ENCODE measurements around the gene B4GALT2. TPM values are rescaled to one million over a fixed set of nuclear protein-coding genes. Genes with fewer than 3 reads are reported as not detected.
A peak's percentile ranks its signal among the peaks of the same experiment; 100 is the strongest.

B4GALT2 gene
- total and polyA plus RNA-seq, 3 experiments from 2014 or later: 1.9 to 41.7 (median 39.7) TPM

GRCh38 chr1:43942411-43942810 is 36.6 kb upstream of the B4GALT2 start:
- Histone ChIP-seq H3K36me3 (ENCODE audit: insufficient read depth, low read length) (no peaks in the 10 kb centered on the region), H3K4me1 (ENCODE audit: insufficient read depth, low read length) (peaks cover 12% of the 10 kb centered on the region), H3K9me3 (ENCODE audit: low read length) (no peaks in the 10 kb centered on the region), H3K27me3 (ENCODE audit: insufficient read depth, low read length, poor library complexity, severe bottlenecking) (no peaks in the 10 kb centered on the region), H3K27ac (ENCODE audit: low read depth, low read length) (no peak overlapping the region), H3K4me3 (ENCODE audit: low read length) (no peak overlapping the region)
- CTCF ChIA-PET: interaction anchor here (1.5 kb wide), 1 partner anchor 8 kb away, joined by 9 read pairs; the partner anchor contains the start of gene ARTN
- no peak for DNase-seq
- peaks cover 0 to 6% of the 10 kb centered on the region in 2 donors for H3K27me3 Mint-ChIP-seq
- peak overlapping the region in 2 of 8 donors; percentile 15 to 21 for H3K27ac Mint-ChIP-seq
- peak overlapping the region in 1 of 7 donors; percentile 59 for H3K4me3 Mint-ChIP-seq
- H3K9me3 Mint-ChIP-seq: no peaks in the 10 kb centered on the region
- POLR2A ChIA-PET: no interaction called here
- peaks cover 0 to 13% (median 2%) of the 10 kb centered on the region in 3 donors for H3K36me3 Mint-ChIP-seq
- H3K4me1 Mint-ChIP-seq: peaks cover 20 to 37% (median 25%) of the 10 kb centered on the region in 3 donors

GRCh38 chr1:43944860-43945259 is 34.1 kb upstream of the B4GALT2 start:
- no peak for DNase-seq
- POLR2A ChIA-PET: interaction anchor here (0.6 kb wide), 1 partner anchor 54 kb away, joined by 3 read pairs; no protein-coding TSS in a partner anchor
- Mint-ChIP-seq H3K4me1 (peaks cover 33 to 53% (median 35%) of the 10 kb centered on the region in 3 donors), H3K36me3 (peaks cover 0 to 14% (median under 1%) of the 10 kb centered on the region in 3 donors), H3K27me3 (no peaks in the 10 kb centered on the region), H3K27ac (peak overlapping the region in 5 of 8 donors; percentile 58 to 85 (median 79)), H3K9me3 (no peaks in the 10 kb centered on the region), H3K4me3 (peak overlapping the region in 5 of 7 donors; percentile 39 to 94 (median 65))
- CTCF ChIA-PET: interaction anchor here (0.9 to 5.3 kb wide), 2 partner anchors 11 to 1262 kb away, joined by 3 to 46 read pairs; partner anchors contain the start of gene ARTN
- H3K4me3 ChIP-seq (ENCODE audit: low read length): no peak overlapping the region
- no peaks in the 10 kb centered on the region for H3K27me3 ChIP-seq (ENCODE audit: insufficient read depth, low read length, poor library complexity, severe bottlenecking)
- H3K4me1 ChIP-seq (ENCODE audit: insufficient read depth, low read length): peaks cover 26% of the 10 kb centered on the region
- no peak overlapping the region for H3K27ac ChIP-seq (ENCODE audit: low read depth, low read length)
- H3K9me3 ChIP-seq (ENCODE audit: low read length): no peaks in the 10 kb centered on the region
- no peaks in the 10 kb centered on the region for H3K36me3 ChIP-seq (ENCODE audit: insufficient read depth, low read length)

GRCh38 chr1:43945674-43946235 is 33.3 kb upstream of the B4GALT2 start:
- no peaks in the 10 kb centered on the region for H3K9me3 ChIP-seq (ENCODE audit: low read length)
- ChIA-PET CTCF (interaction anchor here (0.9 to 5.3 kb wide), 8 partner anchors 12 to 1263 kb away, joined by 3 to 46 read pairs (median 4); partner anchors contain the start of genes ARTN and ATP6V0B), POLR2A (interaction anchor here (2.5 kb wide), 1 partner anchor 30 kb away, joined by 9 read pairs; the partner anchor contains the start of gene ATP6V0B)
- peak overlapping the region; percentile 83 for H3K4me3 ChIP-seq (ENCODE audit: low read length)
- H3K36me3 ChIP-seq (ENCODE audit: insufficient read depth, low read length): no peaks in the 10 kb centered on the region
- DNase-seq: no peak
- H3K4me1 ChIP-seq (ENCODE audit: insufficient read depth, low read length): peaks cover 26% of the 10 kb centered on the region
- peak overlapping the region; percentile 95 for H3K27ac ChIP-seq (ENCODE audit: low read depth, low read length)
- Mint-ChIP-seq H3K4me3 (peak overlapping the region; percentile 83 to 94 (median 90)), H3K27ac (peak overlapping the region; percentile 67 to 99 (median 94)), H3K4me1 (peaks cover 41 to 60% (median 41%) of the 10 kb centered on the region in 3 donors), H3K36me3 (peaks cover 0 to 21% (median 3%) of the 10 kb centered on the region in 3 donors), H3K9me3 (no peaks in the 10 kb centered on the region), H3K27me3 (no peaks in the 10 kb centered on the region)
- no peaks in the 10 kb centered on the region for H3K27me3 ChIP-seq (ENCODE audit: insufficient read depth, low read length, poor library complexity, severe bottlenecking)

- H3K9me3 ChIP-seq (ENCODE audit: low read length): no peaks in the 10 kb centered on the region
- no peaks in the 10 kb centered on the region for H3K36me3 ChIP-seq (ENCODE audit: insufficient read depth, low read length)
- ChIA-PET POLR2A (interaction anchor here (0.6 to 2.5 kb wide), 5 partner anchors 23 to 1179 kb away, joined by 3 to 9 read pairs (median 5); partner anchors contain the start of genes ATP6V0B, C1orf50, DPH2 and P3H1), CTCF (interaction anchor here (0.9 to 5.3 kb wide), 9 partner anchors 12 to 183 kb away, joined by 3 to 46 read pairs (median 4); partner anchors contain the start of genes ARTN, ATP6V0B and DPH2)
- H3K27ac ChIP-seq (ENCODE audit: low read depth, low read length): peak within 1 kb of the TSS; percentile 95
- DNase-seq: peak; percentile 91 to 96 (median 96)
- H3K4me1 ChIP-seq (ENCODE audit: insufficient read depth, low read length): peaks cover 26% of the 10 kb centered on the region
- peak within 1 kb of the TSS; percentile 83 to 94 (median 90) for H3K4me3 Mint-ChIP-seq
- H3K4me1 Mint-ChIP-seq: peaks cover 45 to 66% (median 47%) of the 10 kb centered on the region in 3 donors
- no peaks in the 10 kb centered on the region for H3K9me3 Mint-ChIP-seq
- H3K4me3 ChIP-seq (ENCODE audit: low read length): peak within 1 kb of the TSS; percentile 83
- H3K36me3 Mint-ChIP-seq: peaks cover 0 to 22% (median 3%) of the 10 kb centered on the region in 3 donors
- no peaks in the 10 kb centered on the region for H3K27me3 Mint-ChIP-seq
- H3K27me3 ChIP-seq (ENCODE audit: insufficient read depth, low read length, poor library complexity, severe bottlenecking): no peaks in the 10 kb centered on the region
- peak within 1 kb of the TSS; percentile 67 to 99 (median 94) for H3K27ac Mint-ChIP-seq
Measured at GRCh38 chr1:43946236-43947060, 32.6 kb upstream of the B4GALT2 start, which contains the start of gene IPO13. Gene IPO13, plus strand, starts transcription at chr1:43946950. Its CDS starts 651 bp downstream, at chr1:43947601.

GRCh38 chr1:43947061-43947873 is 31.7 kb upstream of the B4GALT2 start:
- POLR2A ChIA-PET: interaction anchor here (0.6 to 2.5 kb wide), 5 partner anchors 23 to 1180 kb away, joined by 3 to 9 read pairs (median 5); partner anchors contain the start of genes ATP6V0B, C1orf50, DPH2 and P3H1
- no peak for DNase-seq
- H3K27me3 Mint-ChIP-seq: no peaks in the 10 kb centered on the region

GRCh38 chr1:43947874-43948437 is 31.1 kb upstream of the B4GALT2 start:
- Mint-ChIP-seq H3K27ac (peak overlapping the region; percentile 67 to 99 (median 92)), H3K4me3 (peak overlapping the region; percentile 83 to 94 (median 90)), H3K9me3 (no peaks in the 10 kb centered on the region), H3K27me3 (no peaks in the 10 kb centered on the region), H3K4me1 (peaks cover 43 to 61% (median 53%) of the 10 kb centered on the region in 3 donors), H3K36me3 (peaks cover 0 to 18% (median 3%) of the 10 kb centered on the region in 3 donors)
- ChIA-PET POLR2A (no interaction called here), CTCF (interaction anchor here (0.7 to 5.3 kb wide), 5 partner anchors 10 to 423 kb away, joined by 3 to 46 read pairs (median 7); partner anchors contain the start of genes ARTN and ATP6V0B)
- Histone ChIP-seq H3K36me3 (ENCODE audit: insufficient read depth, low read length) (no peaks in the 10 kb centered on the region), H3K4me1 (ENCODE audit: insufficient read depth, low read length) (peaks cover 26% of the 10 kb centered on the region), H3K27me3 (ENCODE audit: insufficient read depth, low read length, poor library complexity, severe bottlenecking) (no peaks in the 10 kb centered on the region), H3K27ac (ENCODE audit: low read depth, low read length) (peak overlapping the region; percentile 95), H3K9me3 (ENCODE audit: low read length) (no peaks in the 10 kb centered on the region), H3K4me3 (ENCODE audit: low read length) (peak overlapping the region; percentile 83)
- DNase-seq: no peak

More at GRCh38 chr1:43947061-43947873, 31.7 kb upstream of the B4GALT2 start:
- Histone ChIP-seq H3K4me3 (ENCODE audit: low read length) (peak overlapping the region; percentile 83), H3K27me3 (ENCODE audit: insufficient read depth, low read length, poor library complexity, severe bottlenecking) (no peaks in the 10 kb centered on the region), H3K36me3 (ENCODE audit: insufficient read depth, low read length) (no peaks in the 10 kb centered on the region), H3K4me1 (ENCODE audit: insufficient read depth, low read length) (peaks cover 26% of the 10 kb centered on the region), H3K9me3 (ENCODE audit: low read length) (no peaks in the 10 kb centered on the region), H3K27ac (ENCODE audit: low read depth, low read length) (peak overlapping the region; percentile 95)
- Mint-ChIP-seq H3K4me1 (peaks cover 46 to 66% (median 53%) of the 10 kb centered on the region in 3 donors), H3K27ac (peak overlapping the region; percentile 67 to 99 (median 94)), H3K36me3 (peaks cover 0 to 20% (median 3%) of the 10 kb centered on the region in 3 donors), H3K4me3 (peak overlapping the region; percentile 83 to 94 (median 90)), H3K9me3 (no peaks in the 10 kb centered on the region)
- CTCF ChIA-PET: interaction anchor here (1.3 to 5.3 kb wide), 6 partner anchors 11 to 184 kb away, joined by 3 to 46 read pairs (median 8); partner anchors contain the start of genes ARTN, ATP6V0B and DPH2
